Effector memory CD8-positive, alpha-beta T cell (primary cell): ENCODE data around the gene UBE2J2.

ENCODE experiments used
- ATAC-seq: fragments of 150-1000 bp; cut with Tn5 transposase; replicated peaks from 2 replicates; pipeline ENCODE4 v1.10.0; 2021; ENCODE audit warnings: mild to moderate bottlenecking, moderate library complexity
- DNase-seq, 3 experiments: peaks; one replicate each; pipeline ENCODE4 v3.0.0; 2021
- H3K27ac Mint-ChIP-seq, 2 donors: one replicate each; pipeline ENCODE4 v1.8.0; 2022; ENCODE audit warnings: mild to moderate bottlenecking in 2 of 2, mixed read lengths in 2 of 2, moderate library complexity in 2 of 2
- H3K27me3 Mint-ChIP-seq, 2 donors: one replicate each; pipeline ENCODE4 v1.8.0; 2022; ENCODE audit warnings: mixed read lengths in 2 of 2
- H3K36me3 Mint-ChIP-seq: one replicate; pipeline ENCODE4 v1.8.0; 2022; ENCODE audit warnings: mild to moderate bottlenecking, moderate library complexity, mixed read lengths; ENCODE audit not compliant: insufficient read depth
- H3K4me1 Mint-ChIP-seq, 2 donors: one replicate each; pipeline ENCODE4 v1.8.0; 2022; ENCODE audit warnings: low read depth in 2 of 2, mixed read lengths in 2 of 2
- H3K4me3 Mint-ChIP-seq, 2 donors: one replicate each; pipeline ENCODE4 v1.8.0; 2022; ENCODE audit warnings: mild to moderate bottlenecking in 2 of 2, mixed read lengths in 2 of 2, moderate library complexity in 2 of 2
- H3K9me3 Mint-ChIP-seq, 2 donors: one replicate each; pipeline ENCODE4 v1.8.0; 2022; ENCODE audit warnings: mixed read lengths in 2 of 2

UBE2J2 gene

DNA sequence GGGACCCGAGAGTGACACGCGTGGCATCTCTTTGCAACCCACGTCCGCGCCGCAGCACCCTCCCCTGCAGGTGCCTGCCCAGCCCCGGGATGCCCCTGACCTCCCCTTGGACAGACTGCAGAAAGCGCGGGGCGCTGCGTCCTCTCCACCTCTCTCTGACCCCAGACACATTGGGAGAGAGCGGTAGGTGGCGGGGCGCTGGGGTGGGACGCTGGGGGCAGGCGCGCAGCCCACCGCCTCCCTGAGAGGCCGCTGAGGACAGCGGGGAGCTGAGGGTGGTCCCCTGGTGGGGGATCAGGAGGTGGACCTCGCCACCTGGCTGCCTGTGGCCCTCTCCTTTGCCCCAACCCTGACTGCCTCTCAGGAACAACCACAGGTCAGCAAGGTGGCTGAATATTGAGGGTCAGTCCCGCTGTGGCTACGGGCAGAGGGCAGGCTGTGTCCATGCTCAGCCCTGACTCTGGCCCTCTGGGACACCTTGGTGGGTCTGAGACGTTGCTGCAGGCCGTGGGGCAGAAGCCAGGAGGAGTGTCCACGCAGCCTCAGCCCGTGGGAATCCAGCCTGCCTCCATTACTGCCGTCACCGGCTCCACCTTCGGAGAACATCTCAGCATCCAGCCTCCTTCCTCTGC is 761 bp upstream of the UBE2J2 start:
- peak overlapping the region; percentile 86 to 87 for H3K4me3 Mint-ChIP-seq
- H3K4me1 Mint-ChIP-seq = peaks cover 29 to 31% of the 10 kb centered on the region in 2 donors
- no peak for ATAC-seq
- no peaks in the 10 kb centered on the region for H3K27me3 Mint-ChIP-seq
- no peaks in the 10 kb centered on the region for H3K9me3 Mint-ChIP-seq
- peak overlapping the region in 1 of 2 donors; percentile 23 for H3K27ac Mint-ChIP-seq
- H3K36me3 Mint-ChIP-seq = peaks cover 25% of the 10 kb centered on the region
- no peak for DNase-seq

DNA sequence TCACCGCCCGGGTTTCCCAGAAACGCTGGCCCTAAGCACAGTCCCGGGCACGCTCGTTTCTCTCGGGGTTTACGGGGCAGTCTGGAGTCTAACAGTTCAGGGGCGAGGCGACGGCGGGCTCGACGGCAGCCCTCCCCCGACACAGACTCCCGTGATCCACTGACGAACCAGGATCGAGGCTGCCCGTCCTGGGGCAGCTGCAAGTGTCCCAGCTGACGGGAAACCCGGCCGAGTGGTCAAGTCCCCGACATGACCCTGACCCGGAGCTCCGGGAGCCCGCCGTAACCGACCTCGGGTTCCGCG is 494 bp downstream of the UBE2J2 start:
- H3K4me1 Mint-ChIP-seq = peaks cover 32 to 37% of the 10 kb centered on the region in 2 donors
- peaks cover 27% of the 10 kb centered on the region for H3K36me3 Mint-ChIP-seq
- ATAC-seq (peak; percentile 3), DNase-seq (no peak)
- H3K27ac Mint-ChIP-seq = peak overlapping the region; percentile 79 to 92
- no peaks in the 10 kb centered on the region for H3K27me3 Mint-ChIP-seq
- peak overlapping the region; percentile 86 to 87 for H3K4me3 Mint-ChIP-seq
- H3K9me3 Mint-ChIP-seq = no peaks in the 10 kb centered on the region

DNA sequence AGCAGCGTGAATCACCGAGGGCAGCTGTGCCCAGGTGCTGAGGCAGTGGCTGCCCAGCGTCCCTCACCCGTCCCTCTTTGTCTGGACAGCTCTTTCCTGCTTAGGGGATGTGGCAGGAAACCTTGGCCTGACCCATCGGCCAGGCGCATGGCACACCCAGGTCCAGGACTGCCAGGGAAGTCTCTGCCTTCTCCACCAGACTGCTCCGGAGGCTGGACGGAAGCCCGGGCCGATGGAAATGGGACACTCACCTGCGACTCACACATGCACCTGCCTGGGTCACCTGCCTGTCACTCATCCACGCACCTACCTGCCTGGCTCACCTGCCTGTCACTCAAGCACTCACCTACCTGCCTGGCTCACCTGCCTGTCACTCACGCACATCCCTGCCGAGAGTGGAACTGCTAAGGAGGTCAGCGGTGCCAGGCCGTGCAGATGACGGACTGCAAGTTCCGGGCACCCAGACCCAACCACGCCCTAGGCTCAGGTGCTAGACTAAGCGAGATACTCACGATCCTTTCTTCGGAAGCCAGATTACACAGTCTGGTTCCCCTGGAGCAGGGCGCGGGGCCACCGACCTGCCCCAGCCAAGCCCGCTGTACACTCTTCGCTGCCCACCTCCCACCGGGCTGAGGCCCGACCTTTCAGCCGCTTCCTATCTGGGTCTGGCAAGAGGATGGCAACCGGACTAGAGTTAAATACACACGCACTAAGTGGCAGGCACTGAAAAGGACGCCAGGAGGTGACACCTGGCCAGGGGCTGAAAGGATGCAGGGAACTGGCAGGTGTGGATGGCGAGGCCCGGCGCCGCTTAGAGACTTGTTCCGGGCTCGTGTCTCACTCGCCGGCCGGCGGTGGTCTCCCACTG is 1.1 kb downstream of the UBE2J2 start:
- no peaks in the 10 kb centered on the region for H3K9me3 Mint-ChIP-seq
- peaks cover 35 to 40% of the 10 kb centered on the region in 2 donors for H3K4me1 Mint-ChIP-seq
- peak overlapping the region; percentile 86 to 87 for H3K4me3 Mint-ChIP-seq
- DNase-seq (peak in 1 of 3 experiments; percentile 16), ATAC-seq (peak; percentile 6)
- H3K36me3 Mint-ChIP-seq = peaks cover 30% of the 10 kb centered on the region
- H3K27ac Mint-ChIP-seq = peak overlapping the region; percentile 79 to 92
- no peaks in the 10 kb centered on the region for H3K27me3 Mint-ChIP-seq

DNA sequence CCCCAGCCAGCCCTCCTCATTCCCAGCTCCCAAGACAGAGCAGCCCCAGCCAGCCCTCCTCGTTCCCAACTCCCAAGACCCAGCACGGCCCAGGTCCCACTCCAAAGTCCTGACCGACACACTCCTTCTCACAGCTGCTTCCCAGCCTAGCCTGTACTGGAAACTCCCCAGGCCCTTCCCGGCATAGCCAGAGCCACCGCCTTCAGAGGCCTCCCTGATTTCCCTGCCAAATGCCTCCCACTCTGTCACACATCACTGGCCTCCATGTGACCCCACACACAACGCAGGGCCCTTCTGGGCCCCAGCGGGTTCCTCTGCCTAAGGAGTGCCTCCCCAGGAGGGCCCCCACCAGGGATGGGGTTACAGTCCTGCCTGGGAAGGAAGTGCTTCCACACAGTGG is 2.8 kb downstream of the UBE2J2 start:
- ATAC-seq (no peak), DNase-seq (no peak)
- H3K27me3 Mint-ChIP-seq = no peaks in the 10 kb centered on the region
- peaks cover 41 to 44% of the 10 kb centered on the region in 2 donors for H3K4me1 Mint-ChIP-seq
- H3K4me3 Mint-ChIP-seq = peak overlapping the region; percentile 48 to 87
- H3K36me3 Mint-ChIP-seq = peaks cover 36% of the 10 kb centered on the region
- H3K27ac Mint-ChIP-seq = peak overlapping the region; percentile 79 to 92
- H3K9me3 Mint-ChIP-seq = no peaks in the 10 kb centered on the region

DNA sequence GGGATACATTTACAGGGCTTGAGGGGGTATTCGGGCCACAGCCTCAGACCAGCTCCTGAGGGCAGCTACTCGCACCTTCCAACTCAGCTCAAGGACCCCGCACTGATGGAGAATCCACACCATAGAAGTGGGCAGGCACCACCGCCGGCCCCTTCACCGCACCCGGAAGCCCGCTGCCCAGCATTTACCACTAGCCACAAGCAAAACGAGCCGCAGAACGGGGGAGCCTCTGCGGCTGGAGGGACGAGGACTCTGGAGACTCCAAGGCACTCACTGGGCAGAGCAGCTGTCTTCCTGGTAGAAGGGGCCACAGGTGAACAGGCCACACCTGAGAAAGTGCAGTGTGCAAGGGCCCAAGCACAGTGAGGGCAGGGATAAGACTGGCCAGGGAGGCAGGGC is 5.4 kb downstream of the UBE2J2 start:
- no peaks in the 10 kb centered on the region for H3K9me3 Mint-ChIP-seq
- peaks cover 49% of the 10 kb centered on the region for H3K36me3 Mint-ChIP-seq
- peak overlapping the region; percentile 22 to 68 for H3K27ac Mint-ChIP-seq
- DNase-seq (no peak), ATAC-seq (no peak)
- H3K27me3 Mint-ChIP-seq = no peaks in the 10 kb centered on the region
- peaks cover 40 to 44% of the 10 kb centered on the region in 2 donors for H3K4me1 Mint-ChIP-seq
- no peak overlapping the region for H3K4me3 Mint-ChIP-seq

DNA sequence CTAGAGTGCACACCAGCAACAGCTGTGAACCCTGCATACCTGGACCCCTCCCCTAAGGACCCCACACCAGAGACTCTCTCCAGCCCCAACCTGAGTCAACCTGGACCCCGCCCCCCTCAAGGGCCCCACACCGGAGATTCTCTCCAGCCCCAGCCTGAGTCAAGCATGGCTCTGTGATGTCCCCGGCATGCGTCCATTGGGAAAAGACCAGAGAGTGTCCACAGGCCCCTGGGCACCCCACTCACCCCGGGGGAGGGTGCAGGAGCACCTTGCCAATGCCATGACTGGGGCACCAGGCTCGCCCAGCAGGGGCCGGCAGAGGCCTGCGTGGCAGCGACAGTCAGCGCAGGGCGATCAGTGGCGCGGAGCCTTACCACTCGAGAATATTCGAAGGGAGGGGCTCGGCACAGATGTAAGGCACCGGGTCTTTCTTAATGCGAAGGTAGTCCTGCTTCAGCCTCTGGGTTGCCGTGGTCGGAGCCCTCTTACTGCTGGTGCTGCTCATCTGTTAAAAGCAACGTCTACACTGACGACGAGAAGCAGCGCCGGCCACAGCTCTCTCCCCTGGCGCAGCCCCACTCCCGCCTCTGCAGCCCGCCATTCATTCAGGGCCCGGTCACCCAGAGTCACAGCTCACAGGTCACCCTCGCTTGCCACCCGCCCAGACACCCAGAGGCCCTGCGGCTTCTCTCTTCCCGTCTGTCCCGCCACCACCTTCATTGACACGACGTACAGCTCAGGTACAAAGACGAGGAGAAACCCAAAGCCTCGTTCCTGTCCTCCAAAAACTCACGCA is 6.0 kb downstream of the UBE2J2 start:
- Mint-ChIP-seq H3K9me3 (no peaks in the 10 kb centered on the region), H3K36me3 (peaks cover 44% of the 10 kb centered on the region), H3K4me1 (peaks cover 38 to 41% of the 10 kb centered on the region in 2 donors), H3K4me3 (no peak overlapping the region), H3K27ac (peak overlapping the region; percentile 22 to 68), H3K27me3 (no peaks in the 10 kb centered on the region)
- ATAC-seq = no peak
- DNase-seq = no peak

DNA sequence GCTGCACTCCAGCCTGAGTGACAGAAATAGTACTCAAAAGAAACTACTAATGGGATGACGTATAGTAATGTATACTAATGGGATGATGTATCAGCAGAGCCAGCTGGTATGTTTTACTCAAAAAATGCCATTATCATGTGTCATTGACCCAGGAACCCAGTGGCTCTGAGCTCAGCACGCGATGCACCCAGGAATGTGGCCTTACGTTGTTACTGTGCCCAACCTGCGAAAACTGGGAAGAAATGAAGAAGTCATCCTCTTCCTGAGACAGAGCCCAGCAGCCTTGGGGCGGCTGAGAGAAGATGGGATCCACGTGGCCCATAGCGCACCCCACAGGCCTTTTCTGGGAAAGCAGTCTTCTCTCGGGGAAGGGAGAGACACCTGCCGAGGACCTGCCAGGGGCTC is 8.8 kb downstream of the UBE2J2 start:
- DNase-seq (no peak), ATAC-seq (no peak)
- Mint-ChIP-seq H3K4me1 (peaks cover 21 to 27% of the 10 kb centered on the region in 2 donors), H3K27ac (peak overlapping the region in 1 of 2 donors; percentile 54), H3K36me3 (peaks cover 51% of the 10 kb centered on the region), H3K4me3 (no peak overlapping the region), H3K9me3 (no peaks in the 10 kb centered on the region), H3K27me3 (no peaks in the 10 kb centered on the region)

DNA sequence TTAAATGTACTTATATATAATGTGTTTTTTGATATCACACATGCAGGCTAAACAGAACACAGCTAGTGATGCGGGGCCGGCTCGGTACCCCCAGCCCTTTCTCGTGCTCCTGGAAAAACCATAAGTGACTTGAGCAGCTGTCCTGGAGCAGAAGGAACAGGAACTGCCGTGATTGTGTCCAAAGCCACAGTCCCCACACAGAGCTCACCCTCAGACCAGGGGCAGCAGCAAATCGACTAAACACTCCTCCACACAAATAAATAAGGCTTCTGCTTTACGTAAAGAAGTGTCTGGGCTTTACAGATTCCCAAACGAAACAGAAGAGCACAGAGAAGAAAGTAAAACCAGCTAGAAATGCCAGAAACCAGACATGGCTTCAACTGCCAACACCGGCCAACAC is 9.6 kb downstream of the UBE2J2 start:
- Mint-ChIP-seq H3K27ac (no peak overlapping the region), H3K36me3 (peaks cover 51% of the 10 kb centered on the region)

DNA sequence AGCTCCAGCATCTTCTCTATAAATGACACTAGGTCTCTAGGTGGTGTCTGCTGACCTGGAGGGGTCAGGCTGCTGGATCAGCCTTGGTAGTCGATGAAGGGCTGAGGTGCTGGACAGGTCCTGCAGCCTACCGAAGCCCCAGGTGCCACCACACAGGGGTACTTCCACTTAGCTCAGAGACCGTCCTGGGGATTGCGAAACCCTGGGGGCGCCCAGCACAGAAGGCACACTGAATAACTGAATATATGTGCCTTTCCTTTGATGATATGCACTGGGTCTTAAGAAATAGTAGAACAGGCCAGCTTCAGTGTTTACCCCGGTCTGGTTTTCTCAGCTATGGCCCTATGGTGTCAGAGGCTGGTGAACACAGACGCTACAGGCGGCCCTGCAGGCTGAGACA is 10.9 kb downstream of the UBE2J2 start:
- peaks cover 15 to 25% of the 10 kb centered on the region in 2 donors for H3K4me1 Mint-ChIP-seq
- H3K9me3 Mint-ChIP-seq = no peaks in the 10 kb centered on the region
- H3K36me3 Mint-ChIP-seq = peaks cover 51% of the 10 kb centered on the region
- ATAC-seq = no peak
- H3K27me3 Mint-ChIP-seq = no peaks in the 10 kb centered on the region
- no peak overlapping the region for H3K27ac Mint-ChIP-seq
- H3K4me3 Mint-ChIP-seq = no peak overlapping the region
- no peak for DNase-seq

More for the DNA sequence above, 9.6 kb downstream of the UBE2J2 start:
- DNase-seq (no peak), ATAC-seq (no peak)
- Mint-ChIP-seq H3K4me1 (peaks cover 22 to 28% of the 10 kb centered on the region in 2 donors), H3K27me3 (no peaks in the 10 kb centered on the region), H3K9me3 (no peaks in the 10 kb centered on the region), H3K4me3 (no peak overlapping the region)

DNA sequence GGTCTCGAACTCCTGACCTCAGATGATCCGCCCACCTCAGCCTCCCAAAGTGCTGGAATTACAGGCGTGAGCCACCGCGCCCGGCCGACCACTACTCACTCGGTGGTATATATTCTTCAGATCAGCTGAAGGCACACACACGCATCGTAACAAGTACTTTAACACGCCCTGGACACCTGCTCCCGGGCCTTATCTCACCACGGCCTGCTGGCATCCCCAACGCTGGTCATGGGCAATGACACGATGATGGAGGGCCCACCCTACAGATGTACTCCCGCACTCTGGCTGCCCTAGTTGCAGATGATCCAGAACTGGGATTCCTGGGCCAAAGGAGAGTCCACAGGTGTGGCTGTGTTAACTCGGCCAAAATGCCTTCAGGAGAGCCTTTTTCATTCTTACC is 11.6 kb downstream of the UBE2J2 start:
- H3K4me3 Mint-ChIP-seq = no peak overlapping the region
- no peak overlapping the region for H3K27ac Mint-ChIP-seq
- DNase-seq = no peak
- peaks cover 15 to 24% of the 10 kb centered on the region in 2 donors for H3K4me1 Mint-ChIP-seq
- no peaks in the 10 kb centered on the region for H3K9me3 Mint-ChIP-seq
- H3K36me3 Mint-ChIP-seq = peaks cover 50% of the 10 kb centered on the region
- no peaks in the 10 kb centered on the region for H3K27me3 Mint-ChIP-seq
- no peak for ATAC-seq

DNA sequence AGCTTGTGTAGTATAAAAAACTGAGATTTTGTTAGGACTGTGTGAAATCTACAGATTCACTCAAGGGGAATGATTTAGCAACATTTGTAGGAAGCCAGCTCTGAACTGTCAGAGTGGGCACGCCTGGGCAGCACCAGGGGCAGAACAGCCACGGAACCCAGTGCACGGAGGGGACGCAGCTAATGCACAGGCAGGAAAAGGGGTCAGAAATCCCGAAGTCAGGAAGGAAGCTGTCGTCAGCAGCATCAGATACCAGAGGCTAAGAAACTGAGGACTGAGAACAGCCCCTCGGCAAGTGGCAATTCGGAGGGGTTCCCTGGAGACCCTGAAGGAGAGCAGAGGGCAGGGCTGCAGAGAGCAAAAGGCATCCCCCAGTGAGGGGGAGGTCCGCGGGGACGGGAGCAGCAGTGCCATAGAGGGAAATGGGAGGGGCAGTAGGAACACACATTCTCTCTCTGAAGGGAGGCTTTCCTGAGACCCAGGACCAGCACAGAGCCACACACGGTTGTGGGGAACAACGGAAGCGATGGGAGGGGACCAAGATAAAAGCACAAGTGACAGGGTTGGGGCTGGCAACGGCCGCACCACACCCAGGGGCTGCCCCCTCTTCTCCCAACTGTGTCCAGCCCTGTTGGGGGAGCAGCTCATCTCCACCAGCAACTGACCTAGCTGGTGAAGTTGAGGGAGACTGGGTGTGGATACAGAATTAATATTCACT is 12.7 kb downstream of the UBE2J2 start:
- peaks cover 14 to 22% of the 10 kb centered on the region in 2 donors for H3K4me1 Mint-ChIP-seq
- H3K9me3 Mint-ChIP-seq = no peaks in the 10 kb centered on the region
- ATAC-seq (peak; percentile 44), DNase-seq (no peak)
- H3K36me3 Mint-ChIP-seq = peaks cover 57% of the 10 kb centered on the region
- no peaks in the 10 kb centered on the region for H3K27me3 Mint-ChIP-seq
- H3K4me3 Mint-ChIP-seq = peak overlapping the region; percentile 15 to 55
- peak overlapping the region in 1 of 2 donors; percentile 93 for H3K27ac Mint-ChIP-seq

DNA sequence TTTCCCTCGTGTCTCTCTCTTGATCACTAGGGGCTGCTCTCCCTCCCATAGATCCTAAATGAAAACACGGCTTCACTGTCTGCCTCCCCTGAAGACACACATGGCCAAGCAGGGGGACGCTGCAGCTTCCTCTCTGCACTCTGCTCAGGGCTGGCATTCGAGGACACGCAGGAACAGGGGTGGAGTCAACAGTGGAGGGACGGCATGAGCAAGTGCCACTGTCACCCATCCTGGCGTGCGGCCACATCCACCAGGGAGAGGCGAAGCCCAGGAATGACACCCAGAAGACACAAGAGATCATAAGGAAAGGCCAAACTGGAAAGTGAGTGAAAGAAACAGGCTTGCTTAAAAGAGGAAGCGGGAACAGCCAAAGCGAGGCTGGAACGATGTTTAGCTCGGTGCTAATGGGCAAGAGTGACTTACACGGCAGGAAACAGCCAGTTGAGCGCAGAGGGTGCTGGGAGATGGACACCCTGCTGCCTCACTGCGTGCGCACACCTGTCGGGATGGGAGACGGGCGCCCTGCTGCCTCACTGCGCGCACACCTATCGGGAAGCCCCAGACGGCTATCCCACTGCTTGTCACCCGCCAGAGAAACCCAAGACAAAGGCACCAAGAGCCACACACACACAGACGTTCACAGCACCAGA is 13.6 kb downstream of the UBE2J2 start:
- peaks cover 14 to 17% of the 10 kb centered on the region in 2 donors for H3K4me1 Mint-ChIP-seq
- H3K4me3 Mint-ChIP-seq = no peak overlapping the region
- no peak for DNase-seq
- H3K9me3 Mint-ChIP-seq = no peaks in the 10 kb centered on the region
- peaks cover 65% of the 10 kb centered on the region for H3K36me3 Mint-ChIP-seq
- ATAC-seq = no peak
- no peaks in the 10 kb centered on the region for H3K27me3 Mint-ChIP-seq
- peak overlapping the region in 1 of 2 donors; percentile 61 for H3K27ac Mint-ChIP-seq
